Measurements from ENCODE around the gene PLK3. TPM values are rescaled to one million over a fixed set of nuclear protein-coding genes. Genes with fewer than 3 reads are reported as not detected.

Gene PLK3
- total and polyA plus RNA-seq, 2 donors (not counting 3 experiments of a cell fraction or from before 2014, with no cell fraction given), result 55.0 to 66.7 TPM

DNA sequence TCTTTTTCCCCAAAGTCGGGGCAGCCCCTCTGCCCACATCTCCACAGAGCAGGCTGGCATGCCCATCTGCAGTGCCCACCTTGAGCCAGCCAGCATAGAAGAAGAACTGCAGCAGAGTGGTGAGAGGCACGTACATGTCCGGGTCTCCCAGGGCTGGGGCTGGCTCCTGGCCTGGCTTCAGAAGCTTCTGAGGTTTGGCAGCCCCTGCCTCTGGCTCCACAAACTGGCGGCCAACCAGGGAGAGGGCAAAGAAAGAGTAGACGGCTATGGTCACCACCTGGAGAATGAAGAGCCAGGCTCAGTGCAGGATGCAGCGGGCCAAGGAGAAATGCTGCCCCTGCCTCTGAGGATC lies 15.2 kb upstream of the PLK3 start:
- no peaks in the 10 kb centered on the region for H3K27me3 ChIP-seq (ENCODE audit: control insufficient read depth in 2 of 2, insufficient read depth in 2 of 2, low read length in 2 of 2)
- no peak for FAIRE-seq
- H3K79me2 ChIP-seq (ENCODE audit: control insufficient read depth, insufficient read depth, low read length), result no peaks in the 10 kb centered on the region
- H2AFZ ChIP-seq (ENCODE audit: low read depth, low read length), result no peak overlapping the region
- peaks cover 10% of the 10 kb centered on the region for H3K4me1 ChIP-seq (ENCODE audit: control insufficient read depth, extremely low read depth, insufficient read depth, low read length)
- no peak for DNase-seq (ENCODE audit: low read depth, low spot score)
- no peaks in the 10 kb centered on the region for H4K20me1 ChIP-seq (replicated peaks; ENCODE audit: control insufficient read depth, extremely low read depth, insufficient read depth, low read length)
- H3K4me2 ChIP-seq (ENCODE audit: insufficient read depth, low read length), result no peak overlapping the region
- POLR2A ChIA-PET, result interaction anchor here (0.7 kb wide), 1 partner anchor 9 kb away, joined by 4 read pairs; the partner anchor contains the start of gene RPS8
- H3K27ac ChIP-seq (ENCODE audit: insufficient read depth, low read depth, low read length), result no peak overlapping the region
- dilution Hi-C loops (cut with MboI; ENCODE audit: extremely low pct_ligation_motif_present, low sequenced_read_pairs), result no loop called here
- H3K9ac ChIP-seq (replicated peaks; ENCODE audit: extremely low read depth, insufficient read depth, low read length), result no peak overlapping the region
- H3K9me3 ChIP-seq (replicated peaks; ENCODE audit: control insufficient read depth, insufficient read depth, low read length), result no peaks in the 10 kb centered on the region
- no peak overlapping the region for H3K4me3 ChIP-seq (replicated peaks in 1 of 3; ENCODE audit: insufficient read depth in 1 of 3, low read depth in 1 of 3, low read length in 3 of 3)
- CTCF ChIA-PET, result interaction anchor here (1.2 to 1.9 kb wide), 2 partner anchors 54 to 226 kb away, joined by 4 read pairs; partner anchors contain the start of genes HECTD3 and RNU5D-1
- TF ChIP-seq FOS (IDR thresholded peaks at IDR 0.05; ENCODE audit: borderline replicate concordance, insufficient read depth, low read length), result no peak
- TF ChIP-seq, protein P1, sequence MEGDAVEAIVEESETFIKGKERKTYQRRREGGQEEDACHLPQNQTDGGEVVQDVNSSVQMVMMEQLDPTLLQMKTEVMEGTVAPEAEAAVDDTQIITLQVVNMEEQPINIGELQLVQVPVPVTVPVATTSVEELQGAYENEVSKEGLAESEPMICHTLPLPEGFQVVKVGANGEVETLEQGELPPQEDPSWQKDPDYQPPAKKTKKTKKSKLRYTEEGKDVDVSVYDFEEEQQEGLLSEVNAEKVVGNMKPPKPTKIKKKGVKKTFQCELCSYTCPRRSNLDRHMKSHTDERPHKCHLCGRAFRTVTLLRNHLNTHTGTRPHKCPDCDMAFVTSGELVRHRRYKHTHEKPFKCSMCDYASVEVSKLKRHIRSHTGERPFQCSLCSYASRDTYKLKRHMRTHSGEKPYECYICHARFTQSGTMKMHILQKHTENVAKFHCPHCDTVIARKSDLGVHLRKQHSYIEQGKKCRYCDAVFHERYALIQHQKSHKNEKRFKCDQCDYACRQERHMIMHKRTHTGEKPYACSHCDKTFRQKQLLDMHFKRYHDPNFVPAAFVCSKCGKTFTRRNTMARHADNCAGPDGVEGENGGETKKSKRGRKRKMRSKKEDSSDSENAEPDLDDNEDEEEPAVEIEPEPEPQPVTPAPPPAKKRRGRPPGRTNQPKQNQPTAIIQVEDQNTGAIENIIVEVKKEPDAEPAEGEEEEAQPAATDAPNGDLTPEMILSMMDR (IDR thresholded peaks at IDR 0.05; ENCODE audit: extremely low read depth in 1 of 2, insufficient read depth in 1 of 2, low read depth in 1 of 2, low read length in 2 of 2), result no peak
- TF ChIP-seq GATA2 (IDR thresholded peaks at IDR 0.05; ENCODE audit: insufficient read depth, insufficient read length, low read depth, low read length), result no peak
- no peak for TF ChIP-seq MYC (IDR thresholded peaks at IDR 0.05; ENCODE audit: low read depth, low read length)
- no peak for TF ChIP-seq POLR2A (IDR thresholded peaks at IDR 0.05; ENCODE audit: low read depth, low read length)
- no peak for TF ChIP-seq EZH2 (IDR thresholded peaks at IDR 0.05; ENCODE audit: borderline replicate concordance, low read depth, low read length, severe bottlenecking)
- no peak for TF ChIP-seq POLR2AphosphoS5 (IDR thresholded peaks at IDR 0.05; ENCODE audit: insufficient read depth, low read depth, low read length)
- TF ChIP-seq, protein P2, sequence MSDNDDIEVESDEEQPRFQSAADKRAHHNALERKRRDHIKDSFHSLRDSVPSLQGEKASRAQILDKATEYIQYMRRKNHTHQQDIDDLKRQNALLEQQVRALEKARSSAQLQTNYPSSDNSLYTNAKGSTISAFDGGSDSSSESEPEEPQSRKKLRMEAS (IDR thresholded peaks at IDR 0.05; ENCODE audit: insufficient read depth, insufficient read length), result no peak
- no peak for TF ChIP-seq JUN (IDR thresholded peaks at IDR 0.05; ENCODE audit: borderline replicate concordance, insufficient read depth, insufficient read length, low read depth)
- H3K36me3 ChIP-seq (ENCODE audit: control insufficient read depth in 2 of 2, extremely low read depth in 1 of 2, insufficient read depth in 2 of 2, low read length in 2 of 2), result no peaks in the 10 kb centered on the region
- BruUV-seq (replicated peaks), result no TSS peak
- H3K9me1 ChIP-seq (replicated peaks; ENCODE audit: control insufficient read depth, extremely low read depth, insufficient read depth, low read length), result no peaks in the 10 kb centered on the region
- intact Hi-C loops (cut with micrococcal nuclease), result no loop called here
